Neural cell (in vitro differentiated cells): ENCODE results near the gene PGR. TPM values are rescaled to one million over a fixed set of nuclear protein-coding genes. Genes with fewer than 3 reads are reported as not detected.

ENCODE experiments used
- H2AFZ ChIP-seq: fragments of 200-600, 300-800 bp; sonication (generic), shearing (Covaris generic); 2 replicates; pipeline ENCODE4 v1.6.0; 2014; ENCODE audit warnings: low read depth, mild to moderate bottlenecking, antibody characterized with exemption, low read length, moderate library complexity
- H3F3A ChIP-seq: fragments of 200-600 bp; shearing (Covaris generic); 2 replicates; pipeline ENCODE4 v1.6.1; 2016; ENCODE audit warnings: mild to moderate bottlenecking, moderate library complexity, mixed read lengths, antibody characterized with exemption, low read length; ENCODE audit not compliant: insufficient read depth, poor library complexity, severe bottlenecking
- H3K27ac ChIP-seq: fragments of 200-600, 300-800 bp; sonication (generic), shearing (Covaris generic); 2 replicates; pipeline ENCODE4 v1.5.1; 2014; ENCODE audit warnings: mild to moderate bottlenecking, low read length, moderate library complexity
- H3K27me3 ChIP-seq: fragments of 300-800, 200-600 bp; sonication (generic), shearing (Covaris generic); 2 replicates; pipeline ENCODE4 v1.6.0; 2014; ENCODE audit warnings: mild to moderate bottlenecking, low read depth, low read length, moderate library complexity; ENCODE audit not compliant: insufficient read depth
- H3K36me3 ChIP-seq: fragments of 300-800, 200-600 bp; sonication (generic), shearing (Covaris generic); 2 replicates; pipeline ENCODE4 v1.5.1; 2014; ENCODE audit warnings: mild to moderate bottlenecking, antibody characterized with exemption, low read length, moderate library complexity; ENCODE audit not compliant: insufficient read depth
- H3K4me2 ChIP-seq: fragments of 300-800, 200-600 bp; sonication (generic), shearing (Covaris generic); 2 replicates; pipeline ENCODE4 v1.6.0; 2014; ENCODE audit warnings: mild to moderate bottlenecking, low read length
- H3K4me3 ChIP-seq: fragments of 300-800, 200-600 bp; sonication (generic), shearing (Covaris generic); 2 replicates; pipeline ENCODE4 v1.5.1; 2014; ENCODE audit warnings: mild to moderate bottlenecking, low read length, moderate library complexity
- H3K79me2 ChIP-seq: fragments of 200-600 bp; shearing (Covaris generic); replicated peaks from 2 replicates; pipeline ENCODE4 v1.6.0; 2014; ENCODE audit warnings: mild to moderate bottlenecking, low read length, moderate library complexity; ENCODE audit not compliant: insufficient read depth
- H3K9ac ChIP-seq: fragments of 300-800, 200-600 bp; sonication (generic), shearing (Covaris generic); 2 replicates; pipeline ENCODE4 v1.6.1; 2016; ENCODE audit warnings: mild to moderate bottlenecking, low read length, mixed read lengths
- H3K9me2 ChIP-seq: fragments of 200-600 bp; shearing (Covaris generic); 2 replicates; pipeline ENCODE4 v1.6.1; 2016; ENCODE audit warnings: mild to moderate bottlenecking, low read length, mixed read lengths; ENCODE audit not compliant: insufficient read depth
- H3K9me3 ChIP-seq: fragments of 200-600, 300-800 bp; sonication (generic), shearing (Covaris generic); 2 replicates; pipeline ENCODE4 v1.6.1; 2016; ENCODE audit warnings: mild to moderate bottlenecking, mixed run types, low read length, moderate library complexity, mixed read lengths
- H4K20me1 ChIP-seq: fragments of 200-600 bp; shearing (Covaris generic); 2 replicates; pipeline ENCODE4 v1.6.1; 2016; ENCODE audit warnings: mild to moderate bottlenecking, mixed run types; ENCODE audit not compliant: insufficient read depth
- CTCF ChIP-seq: fragments of 450-650 bp; IDR thresholded peaks from 2 replicates; pipeline ENCODE4 v1.5.1; 2014; ENCODE audit warnings: antibody characterized with exemption, mild to moderate bottlenecking, moderate library complexity; ENCODE audit not compliant: poor library complexity, severe bottlenecking
- EP300 ChIP-seq: fragments of 450-650 bp; conservative IDR thresholded peaks from 2 replicates; pipeline ENCODE4 v1.6.1; 2014; ENCODE audit warnings: antibody characterized with exemption, mild to moderate bottlenecking, moderate library complexity; ENCODE audit not compliant: poor library complexity, severe bottlenecking
- EZH2 ChIP-seq: fragments of 200-600, 300-800 bp; shearing (Covaris generic), sonication (generic); IDR thresholded peaks from 2 replicates; pipeline ENCODE4 v1.6.1; 2014; ENCODE audit warnings: antibody characterized with exemption, low read length, borderline replicate concordance, mild to moderate bottlenecking; ENCODE audit not compliant: insufficient read depth, poor library complexity, severe bottlenecking
- MXI1 ChIP-seq: fragments of 450-650 bp; conservative IDR thresholded peaks from 2 replicates; pipeline ENCODE4 v1.6.1; 2014; ENCODE audit warnings: antibody characterized with exemption, mild to moderate bottlenecking; ENCODE audit not compliant: poor library complexity, severe bottlenecking
- POLR2AphosphoS5 ChIP-seq: IDR thresholded peaks from 2 replicates; pipeline ENCODE4 v1.6.1; 2012
- RAD21 ChIP-seq: fragments of 450-650 bp; conservative IDR thresholded peaks from 2 replicates; pipeline ENCODE4 v1.6.1; 2014; ENCODE audit warnings: antibody characterized with exemption, mild to moderate bottlenecking, moderate library complexity
- REST ChIP-seq: IDR thresholded peaks from 2 replicates; pipeline ENCODE4 v1.6.1; 2012; ENCODE audit warnings: borderline replicate concordance
- SMC3 ChIP-seq: fragments of 450-650 bp; conservative IDR thresholded peaks from 2 replicates; pipeline ENCODE4 v1.6.1; 2014; ENCODE audit warnings: antibody characterized with exemption, mild to moderate bottlenecking, moderate library complexity; ENCODE audit not compliant: poor library complexity
- TAF1 ChIP-seq: IDR thresholded peaks from 2 replicates; pipeline ENCODE4 v1.6.1; 2012; ENCODE audit warnings: low read depth
- polyA plus RNA-seq: library from polyadenylated mRNA; depleted of rRNA; stranded (reverse); fragments of >200 nt; gene quantifications from 2 replicates; pipeline ENCODE4 v1.2.3, GENCODE V29; 2014

PGR gene
- polyA plus RNA-seq, 1 donor from 2014 or later = not detected

- TF ChIP-seq TAF1 (no peak), RAD21 (no peak), SMC3 (no peak), POLR2AphosphoS5 (no peak), REST (no peak), CTCF (no peak), EZH2 (no peak), EP300 (no peak), MXI1 (no peak)
- Histone ChIP-seq H2AFZ (no peak overlapping the region), H3K27ac (no peak overlapping the region), H3K4me2 (no peak overlapping the region), H3K36me3 (no peaks in the 10 kb centered on the region), H3F3A (no peaks in the 10 kb centered on the region), H3K9me3 (no peaks in the 10 kb centered on the region), H3K9ac (no peak overlapping the region), H3K9me2 (no peaks in the 10 kb centered on the region), H3K79me2 (no peaks in the 10 kb centered on the region), H3K4me3 (no peak overlapping the region), H3K27me3 (no peaks in the 10 kb centered on the region), H4K20me1 (no peaks in the 10 kb centered on the region)
Observed at GRCh38 chr11:101010899-101011298, 118.7 kb downstream of the PGR start.

GRCh38 chr11:101009690-101010055, 119.9 kb downstream of the PGR start:
- no peak overlapping the region for H3K4me3 ChIP-seq
- no peaks in the 10 kb centered on the region for H3K9me2 ChIP-seq

More at GRCh38 chr11:101009690-101010055, 119.9 kb downstream of the PGR start:
- Histone ChIP-seq H3K79me2 (no peaks in the 10 kb centered on the region), H3K9ac (no peak overlapping the region), H3F3A (no peaks in the 10 kb centered on the region), H3K36me3 (no peaks in the 10 kb centered on the region), H2AFZ (no peak overlapping the region), H3K27me3 (no peaks in the 10 kb centered on the region), H3K27ac (no peak overlapping the region), H3K9me3 (no peaks in the 10 kb centered on the region), H4K20me1 (no peaks in the 10 kb centered on the region), H3K4me2 (no peak overlapping the region)
- TF ChIP-seq MXI1 (no peak), CTCF (no peak), TAF1 (no peak), EZH2 (no peak)
